NOMO-1 treated with DMSO at 0.1 percent for 48 hours (cell line): Measurements from ENCODE around the gene MOXD1.
"Not testable (repeated sequence)": the region's sequence is repeated elsewhere in the genome, so short reads cannot be mapped to it uniquely, and the experiment has no call there.

Source experiments
- DNase-seq: peaks from one replicate; lab custom pipeline; 2025; ENCODE audit not compliant: unreplicated experiment; lab: John Stamatoyannopoulos, UW

MOXD1 gene

DNA sequence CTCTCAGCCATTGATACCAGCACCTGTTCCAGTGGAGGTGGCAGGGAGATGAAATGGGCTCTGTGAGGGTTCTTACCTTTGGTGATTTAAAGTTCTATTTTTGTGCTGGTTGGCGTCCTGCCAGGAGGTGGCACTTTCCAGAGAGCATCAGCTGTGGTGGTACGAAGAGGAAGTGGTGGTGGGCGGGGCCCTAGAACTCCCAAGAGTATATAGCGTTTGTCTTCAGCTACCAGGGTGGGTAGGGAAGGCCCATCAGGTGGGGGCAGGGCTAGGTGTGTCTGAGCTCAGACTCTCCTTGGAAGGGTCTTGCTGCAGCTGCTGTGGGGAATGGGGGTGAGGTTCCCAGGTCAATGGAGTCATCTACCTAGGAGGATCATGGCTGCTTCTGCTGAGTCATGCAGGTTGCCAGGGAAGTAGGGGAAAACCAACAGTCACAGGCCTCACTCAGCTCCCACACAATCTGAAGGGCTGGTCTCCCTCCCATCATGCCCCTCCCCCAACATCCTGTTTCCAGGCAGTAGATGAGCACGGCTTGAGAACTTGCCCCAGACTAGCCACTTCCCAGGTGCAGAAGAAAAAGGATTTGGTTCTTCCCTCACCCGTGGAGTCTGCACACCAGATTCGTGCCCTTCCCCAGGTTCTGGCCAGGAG is 46.6 kb downstream of the MOXD1 start:
- DNase-seq = peak; percentile 28

DNA sequence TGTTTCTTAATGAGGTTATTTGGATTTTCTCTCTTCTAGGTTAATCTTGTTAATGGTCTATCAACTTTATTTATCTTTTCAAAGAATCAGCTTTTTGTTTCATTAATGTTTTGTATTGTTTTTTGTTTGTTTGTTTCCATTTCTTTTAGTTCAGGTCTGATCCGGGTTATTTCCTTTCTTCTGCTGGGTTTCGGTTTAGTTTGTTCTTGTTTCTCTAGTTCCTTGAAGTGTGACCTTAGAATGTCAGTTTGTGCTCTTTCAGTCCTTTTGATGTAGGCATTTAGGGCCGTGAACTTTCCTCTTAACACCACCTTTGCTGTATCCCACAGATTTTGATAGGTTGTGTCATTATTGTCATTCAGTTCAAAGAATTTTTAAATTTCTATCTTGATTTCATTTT is 49.3 kb downstream of the MOXD1 start:
- DNase-seq = not testable (repeated sequence)

- no peak for DNase-seq
Measured at GRCh38 chr6:132348231-132348630, 53.0 kb downstream of the MOXD1 start.

DNA sequence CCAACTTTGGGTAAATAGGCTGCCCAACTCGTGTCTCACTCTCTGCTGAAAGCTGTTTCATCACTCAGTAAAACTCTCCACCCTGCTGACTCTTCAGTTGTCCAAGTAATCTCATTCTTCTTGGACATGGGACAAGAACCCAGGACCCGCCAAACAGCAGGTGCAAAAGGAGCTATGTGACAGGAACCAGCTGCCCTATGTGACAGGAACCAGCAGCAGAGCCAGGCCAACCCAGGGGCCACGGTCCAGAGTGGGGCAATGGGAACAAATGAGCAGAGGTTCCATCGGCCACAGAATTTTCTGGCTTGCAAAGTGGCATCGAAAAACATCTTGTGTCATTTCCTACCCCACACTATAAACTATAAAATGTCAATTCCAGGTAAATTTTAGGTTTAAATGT is 56.5 kb downstream of the MOXD1 start:
- DNase-seq = no peak

DNA sequence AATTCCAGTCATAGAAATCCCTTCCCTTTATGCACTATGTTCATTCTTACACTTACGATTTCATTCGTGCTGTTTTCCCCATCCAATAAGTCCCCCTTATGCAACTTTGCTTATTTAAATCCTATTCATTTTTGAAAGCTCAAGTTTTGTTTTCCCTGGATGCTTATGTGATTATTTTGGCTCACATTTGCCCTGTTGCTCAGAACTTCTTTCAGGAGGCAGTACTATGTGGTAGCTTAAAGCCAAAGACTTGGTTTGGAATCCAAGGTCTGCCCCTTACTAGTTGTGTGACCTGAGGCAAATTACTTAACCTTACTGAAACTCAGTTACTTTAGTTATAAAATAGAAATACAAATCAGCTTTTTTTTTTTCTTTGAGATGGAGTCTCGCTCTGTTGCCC is 59.6 kb downstream of the MOXD1 start:
- no peak for DNase-seq

DNA sequence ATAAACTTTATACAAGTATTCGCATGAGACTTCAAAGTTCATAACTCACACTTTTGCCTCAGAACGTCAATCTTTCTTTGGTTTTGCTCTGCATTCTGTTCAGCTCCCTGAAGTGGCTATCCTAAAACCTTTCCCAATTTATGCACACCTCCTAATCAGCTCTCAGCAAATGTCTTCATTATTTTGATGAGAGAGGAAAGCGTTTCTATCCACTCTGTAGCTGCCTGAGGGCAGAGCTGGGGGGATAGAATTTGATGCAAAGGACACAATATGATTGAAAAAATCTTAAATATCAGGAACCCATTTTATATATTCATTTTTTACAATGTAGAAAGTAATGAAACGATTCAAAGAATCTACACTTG is 66.8 kb downstream of the MOXD1 start:
- no peak for DNase-seq

DNA sequence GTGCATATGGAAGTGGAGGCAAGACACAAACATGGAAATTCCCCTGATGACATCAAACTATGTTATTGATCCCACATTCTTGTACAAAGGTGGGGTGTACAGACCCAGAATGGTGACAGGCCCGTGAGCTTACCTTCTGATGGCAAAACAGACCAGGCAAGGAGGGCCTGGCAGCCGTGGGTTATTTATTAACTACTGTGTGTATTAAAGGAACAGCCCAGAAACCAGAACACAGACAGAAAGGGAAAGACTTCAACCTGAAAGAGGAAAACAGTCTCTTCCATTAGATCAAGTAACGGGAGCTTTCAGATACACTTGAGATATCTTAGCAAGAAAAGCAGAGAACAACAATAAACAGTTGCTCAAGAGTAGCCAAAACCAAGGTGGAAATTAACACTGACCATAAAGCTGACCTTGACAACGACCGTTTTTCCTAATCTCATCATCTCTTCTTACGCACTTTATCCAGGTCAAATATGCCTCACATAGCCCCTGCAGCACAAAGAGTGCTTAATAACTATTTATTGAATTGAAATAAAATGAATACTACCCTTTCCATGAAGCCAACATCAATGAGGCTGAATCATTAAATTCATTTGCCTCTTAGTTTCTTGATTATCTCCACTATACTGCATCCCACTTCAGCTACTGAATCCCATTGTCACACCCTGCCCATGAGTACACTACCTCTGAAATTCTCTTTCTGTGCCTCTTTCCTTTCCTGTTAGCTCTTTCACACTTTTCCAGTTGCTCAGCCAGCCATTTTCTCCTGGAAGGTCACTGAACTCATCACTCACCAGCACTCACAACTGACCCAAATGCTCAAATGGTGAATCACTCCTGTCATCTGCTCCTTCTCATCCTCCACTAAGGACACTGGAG is 67.4 kb downstream of the MOXD1 start:
- no peak for DNase-seq

GRCh38 chr6:132330759-132331158 is 70.5 kb downstream of the MOXD1 start:
- no peak for DNase-seq

GRCh38 chr6:132322398-132322797 is 78.9 kb downstream of the MOXD1 start:
- DNase-seq = no peak

DNA sequence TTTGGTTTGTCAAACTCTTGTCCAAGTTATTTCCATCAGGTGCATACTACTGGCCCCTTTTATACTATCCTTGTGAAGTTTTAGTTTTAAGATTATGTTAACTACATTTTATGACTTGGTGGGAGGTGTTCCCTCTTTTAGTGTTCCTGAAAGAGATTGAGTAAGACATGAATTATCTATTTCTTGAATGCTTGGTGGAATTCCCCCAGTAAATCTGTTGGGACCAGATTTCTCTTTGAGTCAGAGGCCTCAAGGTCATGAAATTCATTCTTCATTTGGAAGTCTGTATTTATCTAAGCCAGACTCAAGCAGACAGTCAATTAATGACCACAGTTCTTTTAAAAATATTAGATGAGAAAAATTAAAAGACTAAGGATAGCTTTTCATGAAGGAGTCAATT is 81.3 kb downstream of the MOXD1 start:
- no peak for DNase-seq

- no peak for DNase-seq
Measured at GRCh38 chr6:132316970-132317369, 84.3 kb downstream of the MOXD1 start.

DNA sequence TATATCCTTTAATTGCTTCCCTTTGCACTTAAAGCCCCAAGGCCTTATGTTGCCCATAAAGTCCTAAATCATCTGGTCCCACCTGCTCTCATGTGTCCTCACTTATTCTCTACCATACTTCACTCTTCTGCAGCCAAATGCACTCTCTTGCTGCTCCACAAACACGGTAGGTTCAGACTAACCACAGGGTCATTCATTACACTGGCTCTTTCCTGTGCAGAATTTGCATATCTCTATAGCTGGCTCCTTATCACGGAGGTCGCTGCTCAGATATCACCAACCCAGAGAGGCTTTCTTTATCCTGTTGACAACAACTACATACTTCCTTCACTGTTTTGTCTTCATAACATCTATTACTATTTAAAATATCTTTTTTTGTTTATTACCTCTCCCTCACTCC is 86.8 kb downstream of the MOXD1 start:
- no peak for DNase-seq

DNA sequence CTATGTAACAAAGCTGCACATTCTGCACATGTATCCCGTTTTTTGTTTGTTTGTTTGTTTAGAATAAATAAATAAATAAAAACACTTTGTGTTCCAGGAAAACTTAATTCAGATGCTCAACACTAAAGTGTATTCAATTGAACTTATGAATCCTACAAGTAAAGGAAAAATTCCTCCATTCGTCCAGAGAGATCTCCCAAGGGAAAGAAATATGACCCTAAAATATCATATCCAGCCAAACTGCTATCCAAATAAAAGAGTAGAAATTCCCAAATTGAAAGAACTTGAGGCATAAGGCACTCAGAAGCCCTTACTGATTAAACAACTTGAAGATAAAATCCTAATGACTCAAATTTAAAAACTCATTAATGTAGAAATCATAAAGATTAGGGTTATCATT is 90.4 kb downstream of the MOXD1 start:
- no peak for DNase-seq

GRCh38 chr6:132310151-132310550 is 91.1 kb downstream of the MOXD1 start:
- not testable (repeated sequence) for DNase-seq

- DNase-seq = no peak
Measured at GRCh38 chr6:132304891-132305305, 96.4 kb downstream of the MOXD1 start.

DNA sequence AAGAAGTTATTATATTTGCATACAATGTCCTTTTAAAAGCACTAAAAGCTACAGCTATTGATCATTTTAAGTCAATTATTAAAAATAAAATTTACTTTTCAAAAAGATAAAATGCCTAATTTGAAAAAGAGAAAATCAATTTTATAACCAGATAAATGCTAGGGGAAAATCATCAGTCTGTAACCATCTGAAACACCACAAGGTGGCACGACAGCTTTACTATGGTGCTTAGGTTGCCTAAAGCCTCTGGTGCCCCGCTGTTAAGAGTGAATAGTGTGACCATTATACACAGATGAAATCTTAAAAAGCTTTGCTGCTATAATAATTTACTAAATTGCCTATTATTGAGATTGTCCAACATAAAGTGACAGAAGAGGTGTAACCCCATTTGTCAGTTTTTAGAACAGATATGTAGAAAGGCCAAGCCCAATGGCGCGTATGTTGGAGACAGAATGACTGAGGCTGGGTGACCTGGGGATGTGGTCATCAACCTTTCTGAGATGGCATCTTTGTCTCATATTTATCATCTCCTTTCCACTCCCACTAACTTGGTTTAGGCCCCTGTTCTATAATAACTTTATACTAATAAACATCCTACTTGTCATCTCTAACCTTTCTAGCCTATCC is 100.8 kb downstream of the MOXD1 start:
- DNase-seq = peak; percentile 15

DNA sequence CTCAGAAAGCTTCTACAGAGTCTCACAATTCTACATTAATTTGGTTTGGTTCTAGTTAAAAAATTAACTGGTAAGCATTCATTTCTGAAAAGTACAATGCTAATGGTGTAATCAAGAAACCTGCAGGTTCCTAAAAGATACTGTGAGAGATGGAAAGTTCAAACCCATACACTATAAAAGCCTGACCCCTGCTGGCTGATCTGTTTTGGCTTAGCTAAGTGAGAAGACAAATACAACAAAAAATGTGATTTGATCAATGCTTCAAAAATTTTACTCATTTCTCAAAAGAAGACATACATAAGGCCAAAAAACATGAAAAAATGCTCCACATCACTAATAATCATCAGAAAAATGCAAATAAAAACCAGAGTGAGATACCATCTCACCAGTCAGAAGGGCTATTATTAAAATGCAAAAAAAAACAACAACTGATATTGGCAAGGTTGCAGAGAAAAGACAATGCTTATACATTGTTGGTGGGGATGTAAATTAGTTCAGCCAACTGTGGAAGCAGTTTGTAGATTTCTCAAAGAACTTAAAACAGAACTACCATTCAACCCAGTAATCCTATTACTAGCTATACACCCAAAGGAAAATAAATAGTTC is 102.8 kb downstream of the MOXD1 start:
- DNase-seq = peak; percentile 15

- no peak for DNase-seq
Measured at GRCh38 chr6:132289756-132290155, 111.5 kb downstream of the MOXD1 start.

- no peak for DNase-seq
Measured at GRCh38 chr6:132287101-132287500, 114.2 kb downstream of the MOXD1 start.

DNA sequence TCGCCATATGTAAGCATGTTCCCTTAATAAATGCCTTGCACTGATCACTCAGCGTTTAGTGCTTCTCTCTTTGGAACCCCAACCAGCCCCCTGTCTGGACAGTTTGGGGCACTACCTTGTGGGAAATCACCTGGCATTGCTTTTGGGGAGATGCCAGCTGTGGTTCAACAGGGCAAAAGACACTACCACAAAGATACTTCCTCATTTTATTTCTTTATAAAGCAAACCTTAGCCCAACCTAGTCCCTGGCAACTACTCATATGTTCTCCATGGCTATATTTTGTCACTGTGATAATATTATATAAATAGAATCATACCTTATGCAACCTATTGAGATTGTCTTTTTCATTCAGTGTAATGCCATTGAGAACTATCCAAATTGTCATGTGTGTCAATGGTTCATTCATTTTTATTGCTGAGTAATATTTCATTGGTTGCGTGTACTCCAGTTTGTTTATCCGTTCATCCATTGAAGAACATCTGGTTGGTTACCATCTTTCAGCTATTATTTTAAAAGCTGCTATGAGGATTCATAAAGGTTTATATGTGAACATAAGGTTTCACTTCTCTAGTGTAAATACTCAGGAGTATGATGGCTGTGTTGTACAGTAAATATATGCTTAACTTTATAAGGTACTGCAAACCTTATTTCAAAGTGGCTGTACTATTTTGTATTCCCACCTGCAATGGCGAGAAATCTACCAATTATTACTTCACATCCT is 114.8 kb downstream of the MOXD1 start:
- DNase-seq = no peak
